Measurements from ENCODE around the gene OSBPL5.

Gene OSBPL5

GRCh38 chr11:3163241-3163981, 1.7 kb downstream of the OSBPL5 start:
- no peak for DNase-seq (ENCODE audit: low read depth, low spot score)

- no peak for DNase-seq (ENCODE audit: low read depth, low spot score)
Observed at GRCh38 chr11:3162410-3163240, 2.5 kb downstream of the OSBPL5 start.

- no peak for DNase-seq (ENCODE audit: low read depth, low spot score)
Observed at GRCh38 chr11:3161720-3162409, 3.2 kb downstream of the OSBPL5 start.

GRCh38 chr11:3161309-3161708, 3.8 kb downstream of the OSBPL5 start:
- DNase-seq (ENCODE audit: low read depth, low spot score), result no peak

- DNase-seq (ENCODE audit: low read depth, low spot score), result peak; percentile 83
Observed at GRCh38 chr11:3160252-3161031, 4.7 kb downstream of the OSBPL5 start.

GRCh38 chr11:3159296-3160190, 5.6 kb downstream of the OSBPL5 start:
- no peak for DNase-seq (ENCODE audit: low read depth, low spot score)

- no peak for DNase-seq (ENCODE audit: low read depth, low spot score)
Observed at GRCh38 chr11:3158821-3159220, 6.3 kb downstream of the OSBPL5 start.

GRCh38 chr11:3158131-3158591, 6.9 kb downstream of the OSBPL5 start:
- no peak for DNase-seq (ENCODE audit: low read depth, low spot score)

- DNase-seq (ENCODE audit: low read depth, low spot score), result no peak
Observed at GRCh38 chr11:3157381-3158130, 7.6 kb downstream of the OSBPL5 start.

- no peak for DNase-seq (ENCODE audit: low read depth, low spot score)
Observed at GRCh38 chr11:3156661-3157311, 8.3 kb downstream of the OSBPL5 start.

- DNase-seq (ENCODE audit: low read depth, low spot score), result no peak
Observed at GRCh38 chr11:3156282-3156660, 8.8 kb downstream of the OSBPL5 start.

GRCh38 chr11:3155691-3156258, 9.3 kb downstream of the OSBPL5 start:
- no peak for DNase-seq (ENCODE audit: low read depth, low spot score)

- DNase-seq (ENCODE audit: low read depth, low spot score), result no peak
Observed at GRCh38 chr11:3155216-3155615, 9.9 kb downstream of the OSBPL5 start.

- DNase-seq (ENCODE audit: low read depth, low spot score), result no peak
Observed at GRCh38 chr11:3154001-3154599, 11.0 kb downstream of the OSBPL5 start.

- DNase-seq (ENCODE audit: low read depth, low spot score), result no peak
Observed at GRCh38 chr11:3153291-3153861, 11.7 kb downstream of the OSBPL5 start.

GRCh38 chr11:3152471-3153110, 12.5 kb downstream of the OSBPL5 start:
- DNase-seq (ENCODE audit: low read depth, low spot score), result no peak

GRCh38 chr11:3150726-3151125, 14.4 kb downstream of the OSBPL5 start:
- DNase-seq (ENCODE audit: low read depth, low spot score), result no peak

- DNase-seq (ENCODE audit: low read depth, low spot score), result no peak
Observed at GRCh38 chr11:3149852-3150188, 15.3 kb downstream of the OSBPL5 start.

All from iPS DF 19.7 (cell line).